AG20443 (cell line): Measurements from ENCODE around the gene CCDC85B.

Source experiments
- DNase-seq: peaks from one replicate; pipeline ENCODE4 v3.0.0; 2012; ENCODE audit warnings: low spot score, mixed read lengths

Gene CCDC85B

GRCh38 chr11:65890324-65891218 lies at the start of gene CCDC85B:
CCDC85B (plus strand) TSS chr11:65890673; CDS start chr11:65890784, 111 bp downstream.
- peak; percentile 94 for DNase-seq

- no peak for DNase-seq
These were observed 48.3 kb upstream of the CCDC85B start for GRCh38 chr11:65842144-65842543.

GRCh38 chr11:65843811-65844210 lies 46.7 kb upstream of the CCDC85B start:
- no peak for DNase-seq

- no peak for DNase-seq
These were observed 46.1 kb upstream of the CCDC85B start for GRCh38 chr11:65844231-65844872.

- DNase-seq, result no peak
These were observed 42.7 kb upstream of the CCDC85B start for GRCh38 chr11:65847746-65848145.

GRCh38 chr11:65848693-65849092 lies 41.8 kb upstream of the CCDC85B start:
- DNase-seq, result peak; percentile 9

GRCh38 chr11:65849366-65849765 lies 41.1 kb upstream of the CCDC85B start:
- DNase-seq, result no peak

GRCh38 chr11:65849771-65850216 lies 40.7 kb upstream of the CCDC85B start:
- no peak for DNase-seq

GRCh38 chr11:65850217-65851082 lies 40.0 kb upstream of the CCDC85B start:
- DNase-seq, result no peak

GRCh38 chr11:65851083-65851579 lies 39.3 kb upstream of the CCDC85B start:
- DNase-seq, result peak; percentile 32

GRCh38 chr11:65851811-65852507 lies 38.5 kb upstream of the CCDC85B start:
- DNase-seq, result peak; percentile 4

GRCh38 chr11:65852508-65853245 lies 37.8 kb upstream of the CCDC85B start:
- DNase-seq, result no peak

- no peak for DNase-seq
These were observed 37.1 kb upstream of the CCDC85B start for GRCh38 chr11:65853246-65853979.

- no peak for DNase-seq
These were observed 36.3 kb upstream of the CCDC85B start for GRCh38 chr11:65854161-65854592.

- DNase-seq, result no peak
These were observed 35.3 kb upstream of the CCDC85B start for GRCh38 chr11:65854852-65855837.

- no peak for DNase-seq
These were observed 34.5 kb upstream of the CCDC85B start for GRCh38 chr11:65855927-65856363.

- DNase-seq, result peak; percentile 83
These were observed 33.6 kb upstream of the CCDC85B start for GRCh38 chr11:65856689-65857499.

GRCh38 chr11:65857500-65857852 lies 33.0 kb upstream of the CCDC85B start:
- no peak for DNase-seq
